ENCODE data around the gene TRAF1. TPM values are rescaled to one million over a fixed set of nuclear protein-coding genes. Genes with fewer than 3 reads are reported as not detected.

Gene TRAF1
- total RNA-seq, 1 experiment from 2014 or later, result 1.4 TPM

DNA sequence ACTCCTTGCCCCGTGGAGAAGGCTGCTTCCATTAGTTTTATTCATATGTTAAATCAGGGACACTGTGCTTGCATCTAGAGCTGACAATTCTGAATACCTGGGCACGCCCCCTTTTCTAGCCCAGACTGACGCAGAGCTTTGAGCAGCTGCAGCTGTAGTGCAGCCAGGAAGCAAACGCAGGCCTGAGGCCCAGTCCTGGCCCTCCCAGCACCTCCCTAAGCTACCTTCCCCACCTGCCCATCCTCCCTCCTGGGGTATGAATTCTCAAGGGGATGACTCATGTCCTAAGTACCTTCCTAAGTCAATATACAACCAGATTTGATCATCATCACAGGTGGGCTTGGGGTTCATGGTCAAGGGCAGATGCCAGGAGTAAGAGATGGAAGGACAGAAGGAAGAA, 53.1 kb downstream of the TRAF1 start:
- Histone ChIP-seq H3K18ac (ENCODE audit: insufficient read length, low read depth, low read length) (no peak overlapping the region), H4K8ac (replicated peaks; ENCODE audit: insufficient read length, low read depth, low read length) (no peak overlapping the region), H3K56ac (ENCODE audit: insufficient read length, low read depth, low read length) (no peak overlapping the region), H3K27ac (ENCODE audit: insufficient read length, low read depth, low read length) (peak overlapping the region; percentile 77), H3K14ac (ENCODE audit: insufficient read depth, low read length) (no peak overlapping the region), H3K9me3 (ENCODE audit: control insufficient read depth, low read depth, low read length) (no peaks in the 10 kb centered on the region), H4K20me1 (ENCODE audit: control insufficient read depth, insufficient read depth, insufficient read length) (no peaks in the 10 kb centered on the region), H4K5ac (ENCODE audit: insufficient read length, low read depth, low read length) (no peak overlapping the region), H2AK5ac (ENCODE audit: insufficient read length, low read length) (no peak overlapping the region), H3K9ac (ENCODE audit: extremely low read depth, insufficient read length, low read length) (no peak overlapping the region), H2AFZ (ENCODE audit: low read length) (no peak overlapping the region), H3K79me1 (ENCODE audit: insufficient read depth, low read depth, low read length, poor library complexity, severe bottlenecking) (no peaks in the 10 kb centered on the region), H2BK20ac (ENCODE audit: low read depth, low read length, poor library complexity, severe bottlenecking) (no peak overlapping the region), H3K4me2 (ENCODE audit: insufficient read depth, insufficient read length, low read length) (peak overlapping the region; percentile 45), H3K4me1 (ENCODE audit: insufficient read depth, low read length) (peaks cover 10% of the 10 kb centered on the region), H4K91ac (ENCODE audit: insufficient read length, low read depth, low read length) (no peak overlapping the region), H2BK5ac (ENCODE audit: insufficient read length, low read length) (no peak overlapping the region), H2BK120ac (ENCODE audit: low read depth, low read length, poor library complexity, severe bottlenecking) (no peak overlapping the region), H3K27me3 (ENCODE audit: insufficient read depth, low read length) (peaks cover 2% of the 10 kb centered on the region; the same call in 1 of the 2 replicates), H2BK15ac (ENCODE audit: low read depth, low read length) (no peak overlapping the region), H2BK12ac (ENCODE audit: insufficient read length, low read depth, low read length) (no peak overlapping the region), H3K4ac (ENCODE audit: low read depth, low read length) (no peak overlapping the region), H3K79me2 (ENCODE audit: insufficient read depth, low read length) (no peaks in the 10 kb centered on the region), H3K23ac (ENCODE audit: insufficient read length, low read depth, low read length) (no peak overlapping the region), H3K23me2 (ENCODE audit: insufficient read length, low read depth, low read length, poor library complexity, severe bottlenecking) (peaks cover 5% of the 10 kb centered on the region), H3T11ph (ENCODE audit: low read length) (no peak overlapping the region)
- peak; percentile 99 for DNase-seq
- H3K36me3 Mint-ChIP-seq (ENCODE audit: insufficient read depth in 1 of 3, low read depth in 3 of 3), result peaks cover 3 to 41% (median 26%) of the 10 kb centered on the region in 3 experiments; a peak in 6 of 7 replicates
- WGBS (ENCODE audit: extremely low coverage, insufficient read length, low lambda C conversion rate), result no CpG with 5 or more reads among the region's 4 CpGs
- peak overlapping the region; percentile 65 to 96 (median 94); a peak in 6 of 7 replicates for H3K27ac Mint-ChIP-seq
- TF ChIP-seq, protein P1, sequence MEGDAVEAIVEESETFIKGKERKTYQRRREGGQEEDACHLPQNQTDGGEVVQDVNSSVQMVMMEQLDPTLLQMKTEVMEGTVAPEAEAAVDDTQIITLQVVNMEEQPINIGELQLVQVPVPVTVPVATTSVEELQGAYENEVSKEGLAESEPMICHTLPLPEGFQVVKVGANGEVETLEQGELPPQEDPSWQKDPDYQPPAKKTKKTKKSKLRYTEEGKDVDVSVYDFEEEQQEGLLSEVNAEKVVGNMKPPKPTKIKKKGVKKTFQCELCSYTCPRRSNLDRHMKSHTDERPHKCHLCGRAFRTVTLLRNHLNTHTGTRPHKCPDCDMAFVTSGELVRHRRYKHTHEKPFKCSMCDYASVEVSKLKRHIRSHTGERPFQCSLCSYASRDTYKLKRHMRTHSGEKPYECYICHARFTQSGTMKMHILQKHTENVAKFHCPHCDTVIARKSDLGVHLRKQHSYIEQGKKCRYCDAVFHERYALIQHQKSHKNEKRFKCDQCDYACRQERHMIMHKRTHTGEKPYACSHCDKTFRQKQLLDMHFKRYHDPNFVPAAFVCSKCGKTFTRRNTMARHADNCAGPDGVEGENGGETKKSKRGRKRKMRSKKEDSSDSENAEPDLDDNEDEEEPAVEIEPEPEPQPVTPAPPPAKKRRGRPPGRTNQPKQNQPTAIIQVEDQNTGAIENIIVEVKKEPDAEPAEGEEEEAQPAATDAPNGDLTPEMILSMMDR (conservative IDR thresholded peaks at IDR 0.05), result no peak
- H3K27me3 Mint-ChIP-seq (ENCODE audit: low read depth), result peaks cover 5% of the 10 kb centered on the region; the same call in 1 of the 2 replicates
- H3K9me3 Mint-ChIP-seq, result no peaks in the 10 kb centered on the region; a peak in 1 of 5 replicates
- H3K4me1 Mint-ChIP-seq, result peaks cover 56 to 57% of the 10 kb centered on the region in 2 experiments
- peak overlapping the region in 1 of 2 experiments; percentile 44; a peak in 4 of 5 replicates for H3K4me3 Mint-ChIP-seq
